ENCODE data around the gene C22orf31.
A peak's percentile ranks its signal among the peaks of the same experiment; 100 is the strongest.
"Not testable (repeated sequence)": the region's sequence is repeated elsewhere in the genome, so short reads cannot be mapped to it uniquely, and the experiment has no call there.

Gene C22orf31

DNA sequence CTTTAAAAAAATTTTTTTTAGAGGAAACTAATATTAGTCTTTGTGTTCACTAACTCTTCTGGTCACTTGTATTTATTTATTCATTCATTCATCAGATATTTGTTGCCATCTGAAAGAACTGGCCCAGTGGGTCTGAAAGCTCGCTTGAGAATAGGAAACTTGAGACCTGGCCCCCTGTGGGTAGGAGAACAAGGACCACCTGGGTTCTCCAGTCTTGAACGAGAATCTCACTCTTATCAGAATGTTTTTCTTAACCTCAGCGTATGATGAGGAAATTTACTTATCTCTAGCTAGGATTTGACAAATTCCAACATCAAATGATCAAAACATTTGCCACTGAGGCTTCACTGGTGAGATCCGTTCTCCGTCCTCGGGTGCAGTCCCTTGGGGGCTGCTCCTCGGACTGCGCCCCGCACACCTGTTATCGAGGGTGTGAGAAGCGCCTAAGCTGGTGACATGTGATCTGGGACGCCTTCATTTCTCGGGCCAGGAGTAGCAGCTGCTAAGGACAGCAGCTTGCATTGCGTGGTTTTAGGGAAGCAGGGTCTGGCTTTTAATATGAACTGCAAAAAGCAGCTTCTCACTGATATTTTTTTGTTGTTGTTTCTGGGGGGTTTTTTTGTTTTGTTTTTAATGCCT lies 6.3 kb downstream of the C22orf31 start:
- DNase-seq (ENCODE audit: low read depth) = no peak

DNA sequence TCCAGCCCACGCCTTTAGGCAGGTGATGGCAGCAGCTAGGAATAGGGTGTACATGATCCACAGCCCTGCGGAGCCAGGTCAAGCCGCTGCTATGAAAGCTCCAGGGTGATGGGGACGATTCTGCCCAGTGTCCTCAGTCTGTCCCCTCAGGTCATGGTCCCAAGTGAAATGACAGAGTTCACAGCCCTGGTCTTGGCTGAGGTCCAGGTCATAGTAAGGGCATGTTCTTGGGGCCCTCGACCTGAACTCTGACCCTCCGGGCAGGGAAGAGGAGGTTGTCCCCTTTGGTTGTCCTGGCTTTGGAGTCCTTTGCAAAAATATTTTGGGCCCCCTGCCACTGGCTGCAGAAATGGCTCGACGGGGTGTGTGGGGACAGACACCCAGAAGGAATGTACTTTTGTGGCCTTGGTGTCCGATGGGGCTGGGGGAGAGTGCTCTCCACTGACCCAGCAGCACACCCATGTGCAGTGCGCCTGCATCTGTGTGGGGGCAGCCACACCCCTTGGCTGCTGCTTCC lies 7.3 kb downstream of the C22orf31 start:
- DNase-seq (ENCODE audit: low read depth) = no peak

DNA sequence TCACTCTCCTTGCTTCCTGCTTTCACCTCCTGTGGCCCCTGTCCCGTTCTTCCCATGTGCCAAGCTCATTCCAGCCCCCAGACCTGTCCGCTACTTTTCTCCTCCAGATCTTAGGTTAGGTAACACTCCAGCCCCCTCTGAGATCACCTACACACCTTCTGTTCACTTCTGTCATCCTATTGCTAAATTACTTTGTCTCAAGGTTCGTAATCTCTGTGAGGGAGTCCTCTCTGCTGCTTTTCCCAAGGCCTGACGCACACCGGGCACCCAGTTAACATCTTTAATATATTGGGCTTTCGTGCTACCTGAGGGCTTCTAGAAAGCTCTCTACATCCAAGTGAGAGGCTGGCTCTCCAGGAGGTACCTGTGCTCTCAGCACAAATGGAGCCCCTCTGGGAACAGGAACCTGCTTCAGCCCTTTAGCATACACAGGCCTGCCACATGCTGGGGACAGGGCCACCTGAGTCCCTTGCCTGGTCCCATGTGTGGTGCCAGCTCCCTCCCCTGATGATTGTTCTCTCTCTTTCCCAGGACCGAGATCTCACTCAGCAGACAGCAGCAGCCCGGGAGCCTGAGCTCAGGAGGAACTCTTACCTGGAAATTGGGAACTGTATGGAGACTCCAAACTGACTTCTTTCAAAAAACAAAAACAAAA lies 8.5 kb downstream of the C22orf31 start:
- no peak for DNase-seq (ENCODE audit: low read depth)

DNA sequence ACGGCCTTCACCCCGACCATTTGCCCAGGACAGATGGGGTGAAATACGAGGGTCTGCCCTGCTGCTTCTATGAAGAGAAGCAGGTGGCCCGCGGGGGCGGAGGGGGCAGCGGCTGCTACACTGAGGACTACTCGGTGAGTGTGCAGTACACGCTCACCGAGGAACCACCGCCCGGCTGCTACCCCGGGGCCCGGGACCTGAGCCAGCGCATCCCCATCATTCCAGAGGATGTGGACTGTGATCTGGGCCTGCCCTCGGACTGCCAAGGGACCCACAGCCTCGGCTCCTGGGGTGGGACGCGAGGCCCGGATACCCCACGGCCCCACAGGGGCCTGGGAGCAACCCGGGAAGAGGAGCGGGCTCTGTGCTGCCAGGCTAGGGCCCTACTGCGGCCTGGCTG lies 11.2 kb downstream of the C22orf31 start:
- no peak for DNase-seq (ENCODE audit: low read depth)

DNA sequence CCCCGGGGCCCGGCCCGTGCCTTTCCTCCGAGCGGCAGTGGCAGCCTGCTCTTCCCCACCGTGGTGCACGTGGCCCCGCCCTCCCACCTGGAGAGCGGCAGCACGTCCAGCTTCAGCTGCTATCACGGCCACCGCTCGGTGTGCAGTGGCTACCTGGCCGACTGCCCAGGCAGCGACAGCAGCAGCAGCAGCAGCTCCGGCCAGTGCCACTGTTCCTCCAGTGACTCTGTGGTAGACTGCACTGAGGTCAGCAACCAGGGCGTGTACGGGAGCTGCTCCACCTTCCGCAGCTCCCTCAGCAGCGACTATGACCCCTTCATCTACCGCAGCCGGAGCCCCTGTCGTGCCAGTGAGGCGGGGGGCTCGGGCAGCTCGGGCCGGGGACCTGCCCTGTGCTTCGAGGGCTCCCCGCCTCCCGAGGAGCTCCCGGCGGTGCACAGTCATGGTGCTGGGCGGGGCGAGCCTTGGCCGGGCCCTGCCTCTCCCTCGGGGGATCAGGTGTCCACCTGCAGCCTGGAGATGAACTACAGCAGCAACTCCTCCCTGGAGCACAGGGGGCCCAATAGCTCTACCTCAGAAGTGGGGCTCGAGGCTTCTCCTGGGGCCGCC lies 11.9 kb downstream of the C22orf31 start:
- DNase-seq (ENCODE audit: low read depth) = no peak

DNA sequence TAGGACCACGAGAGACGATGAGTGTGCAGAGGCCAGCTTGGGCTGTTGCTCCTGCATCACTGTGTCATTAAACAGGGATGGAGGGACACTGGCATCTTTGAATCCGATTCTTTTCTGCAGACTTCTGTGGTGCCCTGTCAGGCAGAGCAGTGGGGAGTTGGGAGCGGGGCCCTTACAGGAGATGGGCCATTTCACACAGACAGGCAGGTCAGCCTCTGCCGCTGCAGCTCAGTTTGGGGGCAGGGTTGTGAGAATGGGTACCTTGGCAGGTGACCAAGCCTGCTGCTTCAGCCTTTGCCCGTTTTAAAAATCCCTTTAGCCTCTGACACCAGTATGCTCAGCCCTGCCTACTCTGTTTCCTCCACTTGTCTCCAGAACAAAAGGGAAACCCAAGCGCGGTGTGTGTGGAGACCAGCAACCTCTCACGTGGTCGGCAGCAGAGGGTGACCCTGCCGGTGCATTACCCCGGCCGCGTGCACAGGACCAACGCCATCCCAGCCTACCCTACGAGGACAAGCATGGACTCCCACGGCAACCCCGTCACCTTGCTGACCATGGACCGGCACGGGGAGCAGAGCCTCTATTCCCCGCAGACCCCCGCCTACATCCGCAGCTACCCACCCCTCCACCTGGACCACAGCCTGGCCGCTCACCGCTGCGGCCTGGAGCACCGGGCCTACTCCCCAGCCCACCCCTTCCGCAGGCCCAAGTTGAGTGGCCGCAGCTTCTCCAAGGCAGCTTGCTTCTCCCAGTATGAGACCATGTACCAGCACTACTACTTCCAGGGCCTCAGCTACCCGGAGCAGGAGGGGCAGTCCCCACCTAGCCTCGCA lies 12.6 kb downstream of the C22orf31 start:
- DNase-seq (ENCODE audit: low read depth) = no peak

DNA sequence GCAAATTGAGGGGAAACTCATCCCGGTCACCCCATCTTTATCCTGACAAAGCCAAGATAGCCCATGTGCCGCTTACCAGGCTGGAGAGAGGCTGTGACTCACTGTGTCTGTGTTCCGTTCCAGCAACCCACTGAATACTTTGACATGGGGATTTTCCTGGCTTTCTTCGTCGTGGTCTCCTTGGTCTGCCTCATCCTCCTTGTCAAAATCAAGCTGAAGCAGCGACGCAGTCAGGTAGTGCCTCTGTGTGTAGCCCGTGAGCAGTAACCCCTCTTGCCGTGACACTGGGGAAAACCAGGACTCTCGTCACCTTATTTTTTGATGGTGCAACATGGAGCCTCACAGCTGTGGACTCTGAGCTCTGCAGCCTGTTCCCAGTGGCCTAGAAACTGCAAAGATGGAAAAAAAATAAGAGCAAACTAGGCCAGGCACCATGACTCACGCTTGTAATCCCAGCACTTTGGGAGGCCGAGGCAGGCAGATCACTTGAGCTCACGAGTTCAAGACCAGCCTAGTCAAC lies 16.9 kb downstream of the C22orf31 start:
- no peak for DNase-seq (ENCODE audit: low read depth)

DNA sequence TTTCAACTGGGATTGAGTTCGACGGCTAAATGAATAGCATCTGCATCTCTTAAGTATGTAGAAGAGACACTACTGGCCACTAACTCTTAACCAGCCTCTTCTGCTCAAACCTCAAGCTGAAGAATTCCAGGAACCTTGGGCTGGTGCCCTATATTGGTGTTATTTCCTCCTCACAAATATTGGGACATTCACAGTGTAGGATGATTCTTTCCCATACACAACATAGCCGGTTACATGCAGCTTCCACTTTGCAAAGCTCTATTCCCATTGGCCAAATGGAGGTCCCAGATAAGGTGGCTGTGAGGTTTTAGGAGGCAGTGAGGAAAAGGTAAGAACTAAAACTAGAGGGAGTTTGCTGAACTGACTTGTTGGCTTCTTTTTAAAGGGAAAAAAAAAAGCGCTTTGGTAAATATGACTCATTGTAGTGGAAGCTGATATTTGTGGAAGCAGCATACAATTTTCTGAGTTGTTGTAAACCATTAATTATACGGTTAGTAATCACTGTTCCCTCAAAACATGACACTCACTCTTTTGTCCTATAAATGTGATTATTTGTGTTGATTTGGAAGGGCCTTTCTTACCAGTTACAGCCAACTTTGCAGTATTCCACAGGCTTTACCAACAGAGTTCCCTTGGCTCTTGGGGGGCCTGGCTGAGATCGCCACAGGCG lies 17.6 kb downstream of the C22orf31 start:
- DNase-seq (ENCODE audit: low read depth) = no peak

DNA sequence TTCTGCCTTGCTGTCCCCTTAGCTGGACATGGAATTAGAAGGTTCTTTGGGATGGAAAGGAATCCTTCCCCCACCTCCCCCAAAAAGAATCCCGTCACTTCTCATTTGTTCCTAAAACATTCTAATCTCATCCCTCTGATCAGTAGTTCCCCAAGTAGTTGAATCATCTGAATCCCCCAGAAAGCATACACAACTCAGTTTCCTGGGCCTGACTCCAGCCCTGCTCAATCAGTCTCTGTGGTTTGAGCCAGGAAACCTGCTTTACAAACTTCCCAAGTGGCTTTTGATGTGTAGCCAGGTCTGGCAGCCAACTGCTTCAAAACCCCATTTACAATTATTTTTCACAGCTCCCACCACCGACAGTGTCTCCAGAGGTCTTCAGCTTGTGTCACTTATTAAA lies 20.2 kb downstream of the C22orf31 start:
- no peak for DNase-seq (ENCODE audit: low read depth)

DNA sequence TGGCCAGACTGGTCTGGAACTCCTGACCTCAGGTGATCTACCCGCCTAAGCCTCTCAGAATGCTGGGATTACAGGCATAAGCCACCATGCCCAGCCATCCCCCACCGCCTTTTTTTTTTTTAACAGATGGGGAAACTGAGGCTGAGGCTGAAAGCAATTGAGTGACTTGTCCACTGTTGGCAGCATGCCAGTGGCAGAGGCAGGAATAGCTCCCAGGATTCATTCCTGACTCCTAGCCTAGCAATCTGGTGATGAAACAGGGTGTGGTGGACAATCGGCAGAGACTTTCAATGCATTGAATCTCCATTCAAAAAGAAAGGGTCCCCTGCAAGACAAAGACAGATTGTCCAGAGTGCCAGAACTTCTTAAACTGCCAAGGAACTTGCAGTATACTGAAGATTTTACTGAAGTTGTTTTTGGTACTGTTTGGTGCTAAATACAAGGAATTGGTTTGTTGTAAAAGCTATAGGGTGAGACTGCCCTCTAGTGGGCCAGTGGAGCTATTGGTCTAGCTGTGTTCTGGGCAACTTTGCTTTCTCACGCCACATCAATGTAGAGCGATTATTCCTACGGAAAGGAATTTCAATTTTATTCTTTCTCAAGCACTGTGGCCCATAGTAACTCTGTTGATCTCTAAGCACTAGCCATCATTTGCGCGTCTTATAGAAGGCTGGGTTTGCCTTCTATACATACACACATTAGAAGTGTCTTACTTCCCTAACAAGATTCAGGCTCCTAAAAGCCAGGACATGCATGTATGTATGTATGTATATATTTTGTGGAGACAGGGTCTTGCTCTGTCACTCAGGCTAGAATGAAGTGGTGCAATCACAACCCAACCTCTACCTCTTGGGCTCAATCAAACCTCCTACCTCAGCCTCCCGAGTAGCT lies 21.0 kb downstream of the C22orf31 start:
- peak; percentile 45 for DNase-seq (ENCODE audit: low read depth)

DNA sequence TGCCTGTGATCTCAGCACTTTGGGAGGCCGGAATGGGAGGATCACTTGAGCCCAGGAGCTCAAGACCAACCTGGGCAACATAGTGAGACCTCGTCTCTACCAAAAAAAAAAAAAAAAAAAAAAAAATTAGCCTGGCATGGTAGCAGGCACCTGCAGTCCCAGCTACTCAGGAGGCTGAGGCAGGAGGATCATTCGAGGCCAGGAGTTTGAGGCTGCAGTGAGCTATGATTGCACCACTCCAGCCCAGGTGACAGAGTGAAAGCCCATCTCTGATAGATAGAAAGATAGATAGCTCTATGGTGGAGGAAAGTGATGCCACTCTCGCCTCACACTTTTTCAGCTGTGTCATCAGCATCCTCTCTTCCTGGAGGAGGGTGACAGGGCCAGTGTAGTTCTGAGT lies 21.9 kb downstream of the C22orf31 start:
- DNase-seq (ENCODE audit: low read depth) = not testable (repeated sequence)

DNA sequence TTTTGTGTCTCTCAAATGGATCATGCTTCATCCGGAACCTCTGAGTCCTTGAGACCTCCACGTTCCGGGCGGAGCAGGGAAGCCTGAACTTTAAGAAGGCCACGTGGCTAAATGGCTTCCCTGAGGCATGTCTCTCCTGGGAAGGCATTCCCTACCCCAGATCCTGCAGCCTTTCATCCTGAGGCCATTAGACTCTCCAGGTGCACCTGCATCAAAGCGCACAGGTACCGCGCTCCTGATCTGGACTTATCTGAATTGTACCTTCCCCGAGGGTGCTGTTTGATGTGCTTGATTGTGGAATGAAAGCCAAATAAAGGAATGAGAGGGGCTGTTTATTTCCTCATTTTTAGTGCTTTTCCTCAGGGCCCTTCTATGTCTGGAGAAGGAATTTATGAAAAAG lies 22.5 kb downstream of the C22orf31 start:
- no peak for DNase-seq (ENCODE audit: low read depth)

DNA sequence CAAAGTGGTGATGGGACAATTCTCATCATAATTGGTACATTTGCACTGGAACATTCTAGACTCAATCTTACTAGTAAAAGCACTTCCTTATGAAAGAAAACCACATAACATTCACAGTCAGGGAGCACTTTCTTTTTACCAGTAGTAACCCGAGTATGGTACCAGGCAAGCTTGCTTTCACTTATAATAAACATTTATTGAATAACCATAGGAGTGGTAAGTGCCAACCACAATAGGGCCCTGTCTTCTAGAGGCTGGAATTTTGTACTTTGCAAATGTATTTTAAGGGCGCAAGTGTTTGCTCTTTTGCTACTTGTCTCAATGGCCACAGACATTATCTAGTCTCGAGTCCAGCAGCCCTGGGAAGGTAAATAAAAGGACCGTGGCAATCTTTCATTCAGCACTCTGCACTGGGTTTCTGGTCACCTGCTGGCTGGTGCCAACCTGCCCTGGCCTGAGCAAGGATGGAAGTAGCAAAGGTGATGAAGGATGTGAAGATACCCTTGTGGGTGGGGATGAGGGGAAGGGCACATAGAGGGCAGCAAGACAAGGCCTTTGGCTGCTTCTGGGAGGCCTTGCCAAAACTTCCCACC lies 24.2 kb downstream of the C22orf31 start:
- no peak for DNase-seq (ENCODE audit: low read depth)

DNA sequence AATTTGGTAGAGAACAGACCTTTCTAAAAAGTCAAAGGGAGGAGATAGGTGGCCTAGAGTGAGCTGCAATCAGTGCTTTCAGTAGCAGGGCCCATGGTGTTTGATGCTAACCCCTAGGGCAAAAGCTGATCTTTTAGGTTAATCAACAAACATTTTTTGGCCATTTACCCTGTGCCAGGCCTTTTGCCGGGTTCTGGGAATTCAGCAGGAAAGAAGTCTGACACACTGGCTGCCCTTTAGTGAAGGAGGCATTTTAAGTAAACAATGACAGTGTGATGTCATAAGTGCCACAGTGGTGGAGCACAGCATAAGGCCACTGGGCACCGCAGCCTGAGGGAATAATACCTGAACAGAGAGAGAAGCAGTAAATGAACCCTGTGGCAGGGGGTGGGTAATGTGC lies 29.0 kb downstream of the C22orf31 start:
- no peak for DNase-seq (ENCODE audit: low read depth)

DNA sequence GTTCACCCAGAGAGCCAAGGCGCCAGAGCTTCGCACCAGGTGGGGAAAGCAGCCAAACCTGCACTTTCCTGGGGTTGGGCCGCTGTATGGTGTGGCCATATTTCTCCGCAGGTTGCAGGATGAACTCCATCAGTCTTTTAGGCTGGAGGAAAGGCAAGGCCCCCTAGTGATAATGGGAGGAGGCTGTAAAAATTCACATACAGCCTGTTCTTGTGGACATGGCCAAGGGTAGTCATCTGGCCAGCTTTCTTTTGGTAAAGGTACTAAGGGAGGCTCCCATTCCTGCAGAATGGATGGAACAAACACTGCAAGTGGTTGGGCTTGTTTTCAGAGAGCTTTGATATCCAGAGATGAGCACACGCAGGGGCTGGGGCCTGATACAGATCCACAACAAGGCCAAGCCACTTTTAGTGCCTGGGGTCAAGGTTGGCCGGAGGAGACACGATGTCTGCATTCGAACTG lies 29.6 kb downstream of the C22orf31 start:
- no peak for DNase-seq (ENCODE audit: low read depth)

DNA sequence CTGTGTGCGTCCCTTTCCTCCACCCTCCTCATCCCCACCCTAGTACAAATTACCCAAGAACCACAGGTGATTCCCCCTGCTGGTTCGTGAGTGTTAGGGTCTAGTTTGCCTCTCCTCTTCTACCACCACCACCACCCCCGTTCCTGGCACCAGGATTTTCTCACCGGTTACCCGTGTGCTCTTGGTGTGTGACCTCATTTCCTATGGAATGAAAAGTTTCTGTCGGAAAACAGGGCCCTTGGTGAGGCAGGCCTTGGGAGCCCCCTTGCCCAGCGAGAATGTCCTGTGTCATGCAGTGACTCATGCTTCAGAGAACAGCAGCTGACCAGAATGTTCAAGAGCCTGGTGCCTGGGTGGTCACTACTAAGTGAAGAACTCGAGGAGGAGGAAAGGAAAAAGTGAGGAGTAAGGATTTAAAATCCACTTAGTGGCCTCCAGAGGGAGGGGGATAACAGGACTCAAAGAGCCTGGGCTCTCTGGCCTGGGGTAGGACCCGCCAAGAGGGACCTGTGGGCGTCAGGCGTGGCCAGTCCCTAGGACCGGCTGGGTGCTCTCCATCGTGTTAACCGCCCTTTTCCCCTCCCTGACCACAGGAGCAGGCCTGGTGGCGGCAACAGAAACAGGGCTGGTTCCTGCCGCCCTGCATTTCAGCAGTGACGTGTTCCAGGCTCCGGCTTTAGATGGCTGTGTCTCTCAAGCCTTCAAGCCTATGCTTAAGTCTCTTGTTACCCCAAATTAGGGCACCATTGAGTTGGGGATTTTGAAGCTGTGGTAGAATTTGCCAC lies 30.2 kb downstream of the C22orf31 start:
- DNase-seq (ENCODE audit: low read depth) = no peak

DNA sequence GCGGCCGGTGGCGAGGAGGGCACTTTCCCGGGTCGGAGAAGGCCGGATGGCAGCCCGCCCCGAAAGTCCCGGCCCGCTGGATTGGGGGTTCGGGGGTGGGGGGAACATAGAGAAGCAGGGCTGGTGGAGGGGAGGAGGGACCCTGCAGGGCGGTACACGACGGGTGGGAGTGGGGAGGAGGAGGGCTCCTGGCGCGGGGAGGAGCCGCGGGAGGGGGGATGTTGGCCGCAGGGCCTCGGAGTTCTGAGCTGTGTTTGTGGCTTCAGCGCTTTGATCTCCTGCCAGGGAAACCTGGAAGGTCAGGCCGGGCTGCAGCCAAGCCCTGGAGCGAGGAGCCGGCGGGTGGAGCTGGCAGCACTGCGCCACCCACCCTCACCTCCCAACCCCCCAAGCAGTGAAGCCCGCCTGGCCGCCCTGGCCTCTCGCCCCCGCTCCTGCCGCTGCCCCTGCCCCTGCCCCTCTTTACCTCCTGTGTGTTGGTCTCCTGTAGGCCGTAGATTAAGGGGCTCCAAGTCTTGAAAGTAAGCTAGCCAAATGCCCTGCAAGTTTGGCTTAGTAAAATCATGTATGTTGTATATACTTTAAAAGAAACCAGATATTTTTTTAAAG lies 30.9 kb downstream of the C22orf31 start:
- no peak for DNase-seq (ENCODE audit: low read depth)

DNA sequence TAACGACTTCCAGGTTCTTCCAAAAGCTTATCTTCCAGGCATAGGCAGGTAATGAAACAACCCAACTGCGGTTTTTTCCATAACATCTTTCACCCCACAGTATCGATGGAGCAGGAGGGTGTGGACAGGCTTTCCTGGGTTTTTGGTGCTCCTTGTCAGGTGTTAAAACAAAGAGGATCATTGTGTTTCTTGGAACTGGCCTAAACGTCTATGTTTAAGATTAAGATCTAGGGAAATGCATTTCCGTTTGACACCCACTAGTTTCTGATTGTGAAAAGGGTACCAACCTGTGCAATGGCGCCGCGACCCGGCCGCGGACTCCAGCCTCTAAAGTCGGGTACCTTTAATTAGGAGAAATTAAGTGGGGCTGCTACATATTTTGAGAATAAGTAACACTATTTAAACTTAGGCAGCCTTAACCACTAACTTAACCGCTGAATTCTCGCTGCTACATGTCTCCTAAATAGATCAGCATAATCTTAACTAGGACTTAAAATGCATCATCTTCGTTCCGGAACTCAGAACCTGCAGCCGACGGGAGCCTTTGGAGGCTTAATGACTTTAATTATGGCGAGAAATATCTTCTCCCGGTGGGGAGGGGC lies 31.5 kb downstream of the C22orf31 start:
- DNase-seq (ENCODE audit: low read depth) = no peak
